Stimulated activated CD4-positive, alpha-beta T cell treated with anti-CD3 and anti-CD28 coated beads, TNF-alpha, amount 100 ng/mL, for 4 hours (primary cell): ENCODE measurements around the gene TARS1.
"Not testable (repeated sequence)": the region's sequence is repeated elsewhere in the genome, so short reads cannot be mapped to it uniquely, and the experiment has no call there.

Source experiments
- DNase-seq, 3 experiments: peaks; one replicate each; pipeline ENCODE4 v3.0.0-alpha.2; 2020; ENCODE audit warnings: low read depth in 3 of 3

The TARS1 gene

GRCh38 chr5:33488558-33489355 is 48.0 kb downstream of the TARS1 start:
- DNase-seq: no peak

- DNase-seq: no peak
Measured at GRCh38 chr5:33489481-33490067, 48.8 kb downstream of the TARS1 start.

- DNase-seq: no peak
Measured at GRCh38 chr5:33490071-33490665, 49.4 kb downstream of the TARS1 start.

GRCh38 chr5:33491941-33492340 is 51.2 kb downstream of the TARS1 start:
- DNase-seq: no peak

- no peak for DNase-seq
Measured at GRCh38 chr5:33494466-33494865, 53.7 kb downstream of the TARS1 start.

GRCh38 chr5:33501260-33501659 is 60.5 kb downstream of the TARS1 start:
- no peak for DNase-seq

GRCh38 chr5:33501899-33502298 is 61.1 kb downstream of the TARS1 start:
- no peak for DNase-seq

- DNase-seq: no peak
Measured at GRCh38 chr5:33504570-33504969, 63.8 kb downstream of the TARS1 start.

GRCh38 chr5:33507426-33507825 is 66.7 kb downstream of the TARS1 start:
- DNase-seq: no peak

GRCh38 chr5:33509036-33509435 is 68.3 kb downstream of the TARS1 start:
- no peak for DNase-seq

- no peak for DNase-seq
Measured at GRCh38 chr5:33513462-33514185, 72.9 kb downstream of the TARS1 start.

- DNase-seq: not testable (repeated sequence)
Measured at GRCh38 chr5:33515366-33515765, 74.6 kb downstream of the TARS1 start.

- DNase-seq: no peak
Measured at GRCh38 chr5:33516421-33516820, 75.7 kb downstream of the TARS1 start.
